H1 (cell line): Measurements from ENCODE around the gene CDK5RAP2. TPM values are rescaled to one million over a fixed set of nuclear protein-coding genes. Genes with fewer than 3 reads are reported as not detected.

ENCODE experiments used
- CTCF ChIA-PET: fragments of 300-600 bp; sonication (Branson Sonifier 250); formaldehyde crosslinking; loops from one replicate; lab custom pipeline; 2021; ENCODE audit not compliant: partially characterized antibody; lab: Charles Lee
- POLR2A ChIA-PET: fragments of 300-600 bp; sonication (Branson Sonifier 250); formaldehyde crosslinking; loops from one replicate; lab custom pipeline; 2021; ENCODE audit warnings: inconsistent platforms; ENCODE audit not compliant: partially characterized antibody; lab: Charles Lee
- DNase-seq, 2 experiments: peaks; one replicate each; pipeline versions ENCODE4 v3.0.0 to v3.0.0-alpha.2; 2010 to 2022; ENCODE audit warnings: low spot score in 2 of 2, low read depth in 1 of 2, mixed read lengths in 1 of 2
- FAIRE-seq: peaks from 2 replicates; lab custom pipeline; 2011; peaks lifted over from hg19 to GRCh38; lab: Jason Lieb, UNC
- H2AFZ ChIP-seq: 2 replicates; pipeline ENCODE4 v1.8.1; 2012; ENCODE audit warnings: low read length, inconsistent platforms
- H2AK5ac ChIP-seq: 2 replicates; pipeline ENCODE4 v1.6.1; 2013; ENCODE audit warnings: low read depth, low read length
- H2BK120ac ChIP-seq: replicated peaks from 2 replicates; pipeline ENCODE3; 2013; ENCODE audit warnings: low read depth, low read length, inconsistent platforms
- H2BK12ac ChIP-seq: 2 replicates; pipeline ENCODE4 v1.6.1; 2013; ENCODE audit warnings: low read depth, low read length
- H2BK15ac ChIP-seq: 2 replicates; pipeline ENCODE4 v1.6.1; 2013; ENCODE audit warnings: low read length
- H2BK20ac ChIP-seq: 2 replicates; pipeline ENCODE4 v1.6.1; 2013; ENCODE audit warnings: low read length
- H2BK5ac ChIP-seq: 2 replicates; pipeline ENCODE4 v1.6.1; 2013; ENCODE audit warnings: low read depth, low read length
- H3K14ac ChIP-seq: 2 replicates; pipeline ENCODE4 v1.6.1; 2013; ENCODE audit warnings: inconsistent platforms; ENCODE audit not compliant: insufficient read length
- H3K18ac ChIP-seq: 2 replicates; pipeline ENCODE4 v1.6.1; 2013; ENCODE audit warnings: low read length; ENCODE audit errors: extremely low read depth
- H3K23ac ChIP-seq: 2 replicates; pipeline ENCODE4 v1.6.1; 2013; ENCODE audit warnings: inconsistent platforms; ENCODE audit not compliant: insufficient read length
- H3K23me2 ChIP-seq: 2 replicates; pipeline ENCODE4 v1.6.1; 2013; ENCODE audit warnings: low read depth, low read length
- H3K27ac ChIP-seq: 2 replicates; pipeline ENCODE4 v1.6.1; 2011; ENCODE audit warnings: low read depth, low read length, inconsistent platforms
- H3K27me3 ChIP-seq, 4 experiments: replicated peaks in 1 of 4; 1 replicate in 1 of 4; 2 replicates in 3 of 4; pipeline versions ENCODE4 v1.6.1 to v1.8.1; 2011 to 2013; ENCODE audit warnings: low read length in 3 of 4, mild to moderate bottlenecking in 3 of 4, inconsistent platforms in 2 of 4, mixed read lengths in 2 of 4, moderate library complexity in 1 of 4; ENCODE audit not compliant: control insufficient read depth in 3 of 4, insufficient read depth in 3 of 4; ENCODE audit errors: extremely low read depth in 1 of 4
- H3K36me3 ChIP-seq, 4 experiments: 2 replicates each; pipeline versions ENCODE4 v1.6.1 to v1.8.1; 2011 to 2013; ENCODE audit warnings: mild to moderate bottlenecking in 4 of 4, low read length in 3 of 4, moderate library complexity in 2 of 4, control low read depth in 1 of 4, inconsistent platforms in 1 of 4; ENCODE audit not compliant: insufficient read depth in 4 of 4, control insufficient read depth in 2 of 4
- H3K4ac ChIP-seq: replicated peaks from 2 replicates; pipeline ENCODE3; 2013; ENCODE audit warnings: low read length, low read depth, mixed read lengths, inconsistent platforms; ENCODE audit not compliant: insufficient read length
- H3K4me1 ChIP-seq, 4 experiments: replicated peaks in 1 of 4; 1 replicate in 1 of 4; 2 replicates in 3 of 4; pipeline versions ENCODE4 v1.6.1 to v1.8.1; 2011 to 2013; ENCODE audit warnings: low read length in 3 of 4, inconsistent platforms in 2 of 4, mixed read lengths in 1 of 4; ENCODE audit not compliant: insufficient read depth in 4 of 4, control insufficient read depth in 3 of 4
- H3K4me2 ChIP-seq, 2 experiments: 2 replicates each; pipeline versions ENCODE4 v1.6.1 to v1.8.1; 2011 to 2013; ENCODE audit warnings: low read depth in 2 of 2, low read length in 2 of 2, control low read depth in 1 of 2, inconsistent platforms in 1 of 2, mild to moderate bottlenecking in 1 of 2; ENCODE audit not compliant: insufficient read depth in 1 of 2
- H3K4me3 ChIP-seq, 4 experiments: fragments of 200-600, 300-600 bp in 1 of 4; sonication (generic), shearing (Covaris generic), sonication (Bioruptor Twin) in 1 of 4; 2 replicates each; pipeline versions ENCODE4 v1.5.1 to v1.8.1; 2011 to 2016; ENCODE audit warnings: low read length in 4 of 4, low read depth in 3 of 4, control low read depth in 2 of 4, inconsistent platforms in 2 of 4, mild to moderate bottlenecking in 2 of 4, mixed read lengths in 1 of 4, moderate library complexity in 1 of 4; ENCODE audit not compliant: insufficient read depth in 2 of 4; ENCODE audit errors: extremely low read depth in 1 of 4
- H3K56ac ChIP-seq: replicated peaks from 2 replicates; pipeline ENCODE3; 2013; ENCODE audit warnings: low read depth, mild to moderate bottlenecking, mixed read lengths, low read length, inconsistent platforms; ENCODE audit not compliant: insufficient read length
- H3K79me1 ChIP-seq: 2 replicates; pipeline ENCODE4 v1.6.1; 2013; ENCODE audit warnings: low read depth, low read length, control low read depth
- H3K79me2 ChIP-seq, 2 experiments: 2 replicates each; pipeline versions ENCODE4 v1.6.1 to v1.8.1; 2012 to 2013; ENCODE audit warnings: low read length in 2 of 2, mild to moderate bottlenecking in 2 of 2, inconsistent platforms in 1 of 2; ENCODE audit not compliant: insufficient read depth in 2 of 2, control insufficient read depth in 1 of 2
- H3K9ac ChIP-seq, 4 experiments: replicated peaks in 1 of 4; 1 replicate in 1 of 4; 2 replicates in 3 of 4; pipeline versions ENCODE4 v1.6.1 to v1.8.1; 2011 to 2013; ENCODE audit warnings: low read depth in 3 of 4, low read length in 3 of 4, control low read depth in 2 of 4, mild to moderate bottlenecking in 2 of 4, moderate library complexity in 2 of 4, inconsistent platforms in 1 of 4; ENCODE audit errors: extremely low read depth in 1 of 4
- H3K9me3 ChIP-seq, 2 experiments: 2 replicates each; pipeline versions ENCODE4 v1.6.1 to v1.8.1; 2012 to 2013; ENCODE audit warnings: mild to moderate bottlenecking in 2 of 2, moderate library complexity in 2 of 2, control low read depth in 1 of 2, inconsistent platforms in 1 of 2, low read depth in 1 of 2, low read length in 1 of 2, mixed read lengths in 1 of 2; ENCODE audit not compliant: insufficient read depth in 2 of 2
- H4K20me1 ChIP-seq, 2 experiments: replicated peaks in 1 of 2; 2 replicates each; pipeline versions ENCODE3 to v1.8.1; 2011 to 2013; ENCODE audit warnings: inconsistent platforms in 2 of 2, low read length in 2 of 2, mild to moderate bottlenecking in 1 of 2; ENCODE audit not compliant: insufficient read depth in 2 of 2, control insufficient read depth in 1 of 2
- H4K5ac ChIP-seq: 2 replicates; pipeline ENCODE4 v1.6.1; 2013; ENCODE audit warnings: low read length, low read depth, mixed read lengths, inconsistent platforms; ENCODE audit not compliant: insufficient read length
- H4K8ac ChIP-seq: 2 replicates; pipeline ENCODE4 v1.8.0; 2013; ENCODE audit warnings: mild to moderate bottlenecking, moderate library complexity, low read length, inconsistent platforms; ENCODE audit not compliant: insufficient read depth; ENCODE audit errors: extremely low read depth
- H4K91ac ChIP-seq: replicated peaks from 2 replicates; pipeline ENCODE3; 2013; ENCODE audit warnings: low read length, mixed read lengths, inconsistent platforms; ENCODE audit not compliant: insufficient read length
- EZH2 ChIP-seq: fragments of 200-600 bp; sonication (generic); IDR thresholded peaks from 2 replicates; pipeline ENCODE4 v1.7.1; 2012; ENCODE audit warnings: low read depth, mild to moderate bottlenecking, moderate library complexity, low read length, inconsistent platforms; ENCODE audit not compliant: severe bottlenecking
- SP1 ChIP-seq: IDR thresholded peaks from 2 replicates; pipeline ENCODE4 v1.6.1; 2011; ENCODE audit warnings: low read depth, low read length
- YY1 ChIP-seq: IDR thresholded peaks from 2 replicates; pipeline ENCODE4 v1.6.1; 2011; ENCODE audit warnings: low read depth, mild to moderate bottlenecking, low read length
- WGBS, 2 experiments: shearing (Covaris generic) in 1 of 2; methylation state at CpG; one replicate each; pipeline versions ENCODE4 v1.1.6 to v1.1.7; 2013 to 2015; ENCODE audit warnings: low lambda C conversion rate in 2 of 2, mixed read lengths in 2 of 2, inconsistent platforms in 1 of 2, low coverage in 1 of 2, missing lambda C conversion rate in 1 of 2; ENCODE audit not compliant: insufficient replicate concordance in 2 of 2, insufficient coverage in 1 of 2, insufficient read length in 1 of 2; ENCODE audit errors: extremely low coverage in 1 of 2, missing lambda C conversion rate in 1 of 2; 5-methylcytosine and 5-hydroxymethylcytosine counted together
- polyA plus RNA-seq, 7 experiments: library from polyadenylated mRNA; depleted of rRNA in 3 of 7; stranded (reverse) in 5 of 7; unstranded in 2 of 7; fragments of >200 nt in 5 of 7; fragments of 200-250 nt in 2 of 7; gene quantifications; 1 replicate in 5 of 7; 2 replicates in 1 of 7; 4 replicates in 1 of 7; pipeline versions ENCODE4 v1.2.1 to v1.2.3, GENCODE V29; 2011 to 2013; ENCODE audit warnings: missing spikeins in 2 of 7, mixed read lengths in 2 of 7
- total RNA-seq: library from RNA; stranded (reverse); fragmentation: NEBNext Ultra II Directional; extraction: Animal tissue kit (Norgen Biotek cat#: 25700); gene quantifications from 2 replicates; pipeline ENCODE4 v1.2.1, GENCODE V29; 2021

Gene CDK5RAP2
- total and polyA plus RNA-seq, 2 of the 8 experiments (the other 6 are each of a cell fraction or from before 2014, with no cell fraction given) = 19.8 to 49.4 TPM

DNA sequence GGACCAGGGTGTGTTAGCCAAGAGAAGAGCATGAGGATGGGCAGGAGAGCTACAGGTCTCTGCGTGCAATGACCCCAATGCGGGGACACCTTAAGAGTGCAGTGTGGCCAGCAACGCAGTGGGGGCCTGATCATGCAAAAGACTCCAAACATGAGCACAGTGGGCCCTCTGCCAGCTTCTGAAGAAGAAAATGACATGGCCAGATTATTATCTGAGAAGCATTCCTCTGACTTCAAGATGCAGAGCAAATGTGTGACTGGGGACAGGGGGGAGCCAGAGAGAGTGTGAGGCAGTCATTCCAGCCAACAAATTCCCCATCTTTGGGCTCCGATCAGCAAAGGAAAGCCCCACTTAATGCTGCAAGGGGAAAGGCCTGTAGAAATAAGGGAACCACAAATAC lies 229.4 kb downstream of the CDK5RAP2 start:
- Histone ChIP-seq H3K79me1 (no peaks in the 10 kb centered on the region), H3K23ac (no peak overlapping the region), H3K36me3 (no peaks in the 10 kb centered on the region), H2AFZ (no peak overlapping the region), H2AK5ac (no peak overlapping the region), H3K9me3 (no peaks in the 10 kb centered on the region), H3K27me3 (no peaks in the 10 kb centered on the region), H4K91ac (no peak overlapping the region), H3K18ac (no peak overlapping the region), H3K14ac (no peak overlapping the region), H2BK5ac (no peak overlapping the region), H2BK20ac (no peak overlapping the region), H4K20me1 (no peaks in the 10 kb centered on the region), H3K4ac (no peak overlapping the region), H3K9ac (no peak overlapping the region), H3K56ac (no peak overlapping the region), H3K4me2 (no peak overlapping the region), H4K8ac (no peak overlapping the region), H3K27ac (no peak overlapping the region), H3K4me1 (peaks cover 3 to 8% (median 5%) of the 10 kb centered on the region in 4 experiments; a peak in 6 of 7 replicates), H3K23me2 (no peaks in the 10 kb centered on the region; the same call in 1 of the 2 replicates), H3K79me2 (no peaks in the 10 kb centered on the region), H3K4me3 (no peak overlapping the region), H4K5ac (no peak overlapping the region), H2BK12ac (0 out of 2 replicates have a peak overlapping the region, but pooled peaks have one; percentile 42), H2BK120ac (no peak overlapping the region), H2BK15ac (no peak overlapping the region)
- ChIA-PET POLR2A (no interaction called here), CTCF (interaction anchor here (0.6 to 3.9 kb wide), 4 partner anchors 13 to 688 kb away, joined by 3 to 30 read pairs (median 8); no protein-coding TSS in a partner anchor)
- WGBS, 2 experiments = 93% methylated on average over 4 of the region's 4 CpGs; no CpG with 5 or more reads in 1 of the 2 experiments
- FAIRE-seq (no peak), DNase-seq (no peak)
- TF ChIP-seq EZH2 (no peak), SP1 (no peak), YY1 (no peak)
